NCI-H187 treated with DMSO at 0.1 percent for 48 hours (cell line): Measurements from ENCODE around the gene COL1A2.

Experiments used
- DNase-seq: peaks from one replicate; lab custom pipeline; 2025; lab: John Stamatoyannopoulos, UW

Gene COL1A2

DNA sequence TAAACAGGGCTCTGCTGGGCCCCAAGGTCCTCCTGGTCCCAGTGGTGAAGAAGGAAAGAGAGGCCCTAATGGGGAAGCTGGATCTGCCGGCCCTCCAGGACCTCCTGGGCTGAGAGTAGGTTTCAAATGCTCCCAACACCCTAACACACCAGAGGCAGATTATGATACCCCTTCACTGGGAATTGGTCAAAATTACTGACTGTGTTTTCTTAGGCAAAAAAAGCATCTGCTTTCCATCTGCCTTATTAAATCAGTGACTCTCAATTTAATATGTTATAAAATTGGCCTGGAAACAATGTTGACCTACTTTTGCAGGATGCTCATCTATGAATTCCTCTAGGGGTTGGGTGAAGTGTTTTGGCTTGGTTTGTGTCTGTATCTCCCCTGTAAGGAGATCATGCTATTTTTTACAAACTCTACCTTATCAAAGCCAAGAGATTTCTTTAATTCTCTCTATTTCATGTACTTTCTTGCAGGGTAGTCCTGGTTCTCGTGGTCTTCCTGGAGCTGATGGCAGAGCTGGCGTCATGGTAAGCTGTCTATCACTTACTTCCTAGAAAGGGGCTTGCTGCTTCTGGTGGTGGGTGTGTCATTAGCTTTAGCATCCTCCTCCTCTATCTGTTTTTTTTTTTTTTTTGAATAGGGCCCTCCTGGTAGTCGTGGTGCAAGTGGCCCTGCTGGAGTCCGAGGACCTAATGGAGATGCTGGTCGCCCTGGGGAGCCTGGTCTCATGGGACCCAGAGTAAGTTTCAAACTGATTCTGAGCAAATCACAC is 15.9 kb downstream of the COL1A2 start:
- no peak for DNase-seq

DNA sequence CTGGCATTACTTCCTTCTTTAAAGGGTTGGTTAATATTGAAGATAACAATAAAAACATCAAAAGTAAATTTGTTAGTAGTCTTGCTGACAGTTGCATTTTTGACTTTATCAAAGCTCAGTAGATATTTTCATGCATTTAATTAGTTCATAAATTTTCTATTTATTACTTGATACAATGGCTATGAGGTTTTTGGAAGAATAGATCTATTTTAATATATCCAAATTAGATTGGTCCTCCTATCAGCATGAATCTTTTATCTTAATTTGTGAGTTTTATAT is 16.4 kb downstream of the COL1A2 start:
- no peak for DNase-seq

DNA sequence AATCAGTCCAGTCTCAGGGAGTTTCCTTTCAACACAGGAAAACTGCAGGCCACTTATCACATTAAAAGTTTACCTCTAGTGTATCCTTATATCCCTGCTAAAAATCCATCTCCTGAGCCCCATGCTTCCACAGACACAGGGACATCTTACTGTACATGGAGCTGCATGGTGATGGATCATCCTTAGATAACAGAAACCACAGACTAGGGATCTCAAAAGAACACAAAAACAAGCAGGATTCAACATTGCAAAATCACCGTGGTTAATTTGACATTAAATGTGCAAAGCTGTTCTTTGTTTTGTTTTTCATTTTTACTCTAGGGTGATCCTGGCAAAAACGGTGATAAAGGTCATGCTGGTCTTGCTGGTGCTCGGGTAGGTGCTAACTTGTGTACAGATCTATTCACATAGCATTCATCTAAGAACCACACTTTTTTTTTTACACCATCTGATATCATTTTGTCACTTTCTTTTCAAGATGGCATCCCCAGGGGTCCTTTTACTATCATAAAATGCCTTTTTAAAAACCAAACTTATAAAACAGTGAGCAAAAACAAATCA is 18.1 kb downstream of the COL1A2 start:
- no peak for DNase-seq

DNA sequence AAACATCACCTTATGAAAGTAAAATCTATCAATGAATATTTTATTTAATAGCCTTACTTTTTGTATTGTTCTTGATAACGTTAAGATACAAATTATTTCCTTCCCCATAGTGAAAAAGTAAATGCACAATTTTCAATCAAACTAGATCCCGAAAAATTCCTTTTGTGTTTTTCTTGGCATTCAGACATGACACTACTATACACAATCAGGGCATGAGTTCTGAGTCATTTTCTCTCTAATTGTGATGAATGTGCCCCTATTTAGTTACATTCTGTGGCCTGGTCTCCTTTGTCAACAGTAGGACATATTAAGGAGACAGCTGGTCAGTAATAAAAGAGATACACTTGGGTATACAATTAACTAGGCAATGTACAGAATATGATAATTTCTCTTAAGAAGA is 19.8 kb downstream of the COL1A2 start:
- no peak for DNase-seq

DNA sequence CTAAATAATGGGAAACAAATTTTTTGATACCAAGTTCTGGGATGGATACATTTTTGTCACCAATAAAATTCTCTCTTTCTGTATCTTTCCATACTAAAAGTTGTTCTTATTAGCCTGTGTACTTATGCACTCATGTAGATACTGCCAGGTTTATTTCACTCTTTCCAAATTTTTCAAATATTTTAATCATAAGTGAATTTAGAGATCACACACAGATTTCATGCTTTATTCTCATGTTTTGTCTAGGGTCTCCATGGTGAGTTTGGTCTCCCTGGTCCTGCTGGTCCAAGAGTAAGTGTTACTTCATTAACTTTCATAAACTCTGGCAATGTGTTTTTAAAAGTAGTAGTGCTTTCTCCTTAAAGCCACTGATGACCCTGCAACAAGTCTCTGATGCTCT is 20.3 kb downstream of the COL1A2 start:
- DNase-seq: no peak

DNA sequence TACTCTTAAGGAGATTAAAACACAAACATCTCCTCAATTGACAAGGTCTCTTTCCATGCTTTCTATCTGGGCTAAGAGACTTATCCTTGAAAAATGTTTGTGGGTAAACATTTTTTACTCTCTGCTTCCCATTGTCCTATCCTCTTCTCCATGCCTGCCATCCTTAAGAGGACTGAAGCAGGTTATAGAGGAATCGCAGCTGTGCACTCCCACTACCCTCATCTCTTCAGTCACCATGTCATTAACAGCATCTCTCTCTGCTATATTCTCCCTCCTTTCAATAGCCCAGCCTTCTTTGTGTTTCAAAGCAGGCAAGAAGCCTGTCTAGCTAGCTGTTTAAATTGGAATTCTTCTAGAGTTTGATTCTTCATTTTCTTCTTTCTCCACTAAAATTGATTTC is 22.6 kb downstream of the COL1A2 start:
- DNase-seq: peak; percentile 92

DNA sequence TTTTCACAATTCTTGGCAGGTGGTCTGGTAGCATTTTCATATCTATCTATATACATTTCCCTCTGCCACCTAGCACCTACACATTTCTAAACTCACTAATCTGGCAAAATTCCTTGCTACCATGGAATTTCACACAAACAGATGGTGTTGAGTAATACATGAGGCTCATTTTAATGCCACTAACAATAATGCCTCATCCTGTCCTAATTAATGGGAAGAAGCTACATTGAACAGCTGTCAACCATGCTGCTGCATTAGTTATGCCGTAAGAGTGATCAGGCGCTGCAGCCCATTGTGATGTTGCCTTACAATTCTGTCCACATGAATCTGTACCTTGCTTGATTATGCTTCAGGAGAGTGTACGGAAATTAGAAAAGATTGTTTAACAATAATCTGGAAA is 23.2 kb downstream of the COL1A2 start:
- DNase-seq: no peak

DNA sequence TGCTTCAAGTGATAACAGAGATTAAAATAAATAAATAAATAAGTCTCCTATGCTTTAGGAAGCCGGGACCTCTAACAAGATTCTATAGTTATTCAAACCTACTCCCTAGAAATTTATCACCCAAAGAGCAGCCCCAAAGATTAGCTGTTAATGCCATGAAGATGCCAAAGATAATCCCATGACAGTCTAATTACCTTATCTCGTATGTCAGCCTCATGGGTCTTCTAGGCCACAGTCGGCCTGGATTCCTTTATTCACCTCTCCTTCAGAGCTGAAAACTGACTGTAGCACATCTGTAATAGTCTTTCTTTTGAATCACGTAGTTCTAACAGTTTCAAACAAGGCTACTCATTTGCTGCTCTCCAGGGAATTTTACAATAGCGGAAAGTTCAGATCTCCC is 24.2 kb downstream of the COL1A2 start:
- no peak for DNase-seq

DNA sequence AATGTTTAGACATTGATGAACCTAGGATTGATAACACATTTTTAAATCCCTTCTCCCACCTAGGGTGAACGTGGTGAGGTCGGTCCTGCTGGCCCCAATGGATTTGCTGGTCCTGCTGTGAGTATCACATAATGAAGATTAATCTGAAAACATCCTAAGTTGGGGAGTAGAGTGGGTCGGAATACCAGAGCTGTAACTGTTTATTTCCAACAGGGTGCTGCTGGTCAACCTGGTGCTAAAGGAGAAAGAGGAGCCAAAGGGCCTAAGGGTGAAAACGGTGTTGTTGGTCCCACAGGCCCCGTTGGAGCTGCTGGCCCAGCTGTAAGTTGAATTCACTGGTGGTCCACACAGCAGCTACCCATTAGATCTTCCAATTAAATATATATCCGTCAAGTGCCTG is 25.6 kb downstream of the COL1A2 start:
- DNase-seq: no peak

DNA sequence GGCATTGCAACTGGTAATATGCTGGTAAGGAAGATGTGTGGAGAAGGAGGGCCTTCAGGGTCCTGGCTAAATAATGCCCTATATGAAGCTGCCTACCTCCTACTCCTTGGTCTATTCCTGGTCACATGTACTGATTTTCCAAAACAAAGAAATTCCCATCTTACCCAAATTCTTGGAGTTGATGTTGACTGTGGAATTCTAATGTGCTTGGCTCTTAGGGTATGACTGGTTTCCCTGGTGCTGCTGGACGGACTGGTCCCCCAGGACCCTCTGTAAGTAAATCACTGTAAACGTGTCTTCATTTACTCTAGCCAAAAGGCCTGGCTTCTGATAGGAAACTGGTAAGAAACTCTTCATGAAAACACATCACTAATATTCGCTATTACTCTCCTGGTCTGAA is 27.0 kb downstream of the COL1A2 start:
- no peak for DNase-seq

DNA sequence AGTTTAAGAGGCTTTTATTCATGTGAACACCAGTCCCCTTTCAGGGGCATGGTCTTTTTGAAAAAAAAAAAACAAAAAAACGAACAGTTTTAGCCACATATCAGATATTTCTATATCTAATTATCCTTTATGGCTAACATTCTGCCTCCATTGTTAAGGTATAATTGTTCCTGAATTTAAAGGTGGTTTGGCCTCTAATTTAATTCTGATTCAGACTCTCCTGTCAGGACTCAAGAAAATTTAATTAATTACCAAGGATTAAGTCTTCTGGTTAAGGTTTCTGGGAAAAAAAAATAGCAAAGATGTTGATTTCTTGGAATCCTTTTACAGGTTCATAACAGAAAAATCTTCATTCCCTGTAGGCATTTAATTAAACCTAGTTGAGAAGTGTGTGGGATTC is 27.4 kb downstream of the COL1A2 start:
- DNase-seq: no peak

DNA sequence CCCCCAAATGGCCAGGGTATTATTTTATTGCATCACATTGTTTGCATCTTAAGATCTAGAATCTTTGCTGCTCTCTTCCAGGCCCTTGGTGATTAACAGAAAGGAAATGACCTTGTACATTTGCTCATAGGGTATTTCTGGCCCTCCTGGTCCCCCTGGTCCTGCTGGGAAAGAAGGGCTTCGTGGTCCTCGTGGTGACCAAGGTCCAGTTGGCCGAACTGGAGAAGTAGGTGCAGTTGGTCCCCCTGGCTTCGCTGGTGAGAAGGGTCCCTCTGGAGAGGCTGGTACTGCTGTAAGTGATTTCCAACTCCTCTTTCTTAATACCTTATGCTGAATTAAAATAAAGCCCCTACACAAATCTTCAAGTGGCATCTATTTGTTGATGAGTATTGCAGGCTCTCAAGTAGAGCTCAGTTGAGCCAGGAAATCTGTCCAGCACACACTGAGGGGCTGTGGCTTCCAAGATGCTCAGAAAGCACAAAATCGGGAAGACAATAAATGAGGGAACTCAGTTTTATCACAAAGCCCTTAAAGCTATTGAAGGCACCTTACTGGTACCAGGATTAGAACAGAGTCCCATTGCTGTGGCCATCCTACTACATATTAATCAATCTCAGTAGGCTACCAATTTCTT is 28.2 kb downstream of the COL1A2 start:
- DNase-seq: no peak

DNA sequence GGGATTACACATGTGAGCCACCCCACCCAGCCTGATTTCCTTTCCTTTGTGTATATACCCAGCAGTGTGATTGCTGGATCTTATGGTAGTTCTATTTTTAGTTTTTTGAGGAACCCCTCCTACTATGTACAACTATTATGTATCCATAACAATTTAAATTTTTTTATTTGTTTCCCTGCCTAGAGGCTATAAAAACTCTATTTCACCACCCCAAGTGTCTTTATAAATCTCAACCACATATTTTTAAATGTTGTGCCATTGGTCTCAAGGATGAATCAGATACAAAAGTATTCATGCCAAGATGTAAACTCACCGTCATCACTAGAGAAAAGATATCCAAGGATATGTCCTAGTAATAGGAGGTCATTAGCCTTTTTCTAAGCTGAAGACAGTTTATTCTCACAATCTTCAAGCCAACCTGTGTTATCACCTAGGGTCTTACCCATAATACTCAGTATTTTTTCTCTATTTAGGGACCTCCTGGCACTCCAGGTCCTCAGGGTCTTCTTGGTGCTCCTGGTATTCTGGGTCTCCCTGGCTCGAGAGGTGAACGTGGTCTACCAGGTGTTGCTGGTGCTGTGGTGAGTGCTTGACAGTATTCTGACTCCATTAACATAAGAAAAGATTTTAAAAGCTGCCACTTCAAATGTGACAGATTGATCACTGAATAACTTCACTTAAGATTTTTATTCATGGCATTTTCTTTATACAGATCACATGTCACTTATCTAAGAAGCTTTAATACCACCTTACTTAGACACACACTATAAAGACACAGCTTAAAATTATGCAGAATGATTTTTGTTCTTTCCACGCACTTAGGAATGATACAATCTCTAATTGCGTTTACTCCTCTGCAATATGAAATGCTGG is 29.4 kb downstream of the COL1A2 start:
- DNase-seq: peak; percentile 44

DNA sequence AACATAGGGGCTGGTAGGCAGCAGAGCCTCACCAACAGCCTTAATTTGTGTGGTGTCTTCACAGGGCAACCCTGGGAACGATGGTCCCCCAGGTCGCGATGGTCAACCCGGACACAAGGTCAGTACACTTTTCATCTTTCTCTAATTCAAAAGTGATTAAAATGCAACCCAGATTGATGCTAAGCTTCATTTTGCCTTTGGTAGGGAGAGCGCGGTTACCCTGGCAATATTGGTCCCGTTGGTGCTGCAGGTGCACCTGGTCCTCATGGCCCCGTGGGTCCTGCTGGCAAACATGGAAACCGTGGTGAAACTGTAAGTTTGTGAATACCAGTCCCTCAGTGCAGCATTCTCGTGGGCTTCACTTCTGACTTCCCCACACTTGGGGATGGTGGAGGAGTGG is 30.9 kb downstream of the COL1A2 start:
- DNase-seq: no peak

DNA sequence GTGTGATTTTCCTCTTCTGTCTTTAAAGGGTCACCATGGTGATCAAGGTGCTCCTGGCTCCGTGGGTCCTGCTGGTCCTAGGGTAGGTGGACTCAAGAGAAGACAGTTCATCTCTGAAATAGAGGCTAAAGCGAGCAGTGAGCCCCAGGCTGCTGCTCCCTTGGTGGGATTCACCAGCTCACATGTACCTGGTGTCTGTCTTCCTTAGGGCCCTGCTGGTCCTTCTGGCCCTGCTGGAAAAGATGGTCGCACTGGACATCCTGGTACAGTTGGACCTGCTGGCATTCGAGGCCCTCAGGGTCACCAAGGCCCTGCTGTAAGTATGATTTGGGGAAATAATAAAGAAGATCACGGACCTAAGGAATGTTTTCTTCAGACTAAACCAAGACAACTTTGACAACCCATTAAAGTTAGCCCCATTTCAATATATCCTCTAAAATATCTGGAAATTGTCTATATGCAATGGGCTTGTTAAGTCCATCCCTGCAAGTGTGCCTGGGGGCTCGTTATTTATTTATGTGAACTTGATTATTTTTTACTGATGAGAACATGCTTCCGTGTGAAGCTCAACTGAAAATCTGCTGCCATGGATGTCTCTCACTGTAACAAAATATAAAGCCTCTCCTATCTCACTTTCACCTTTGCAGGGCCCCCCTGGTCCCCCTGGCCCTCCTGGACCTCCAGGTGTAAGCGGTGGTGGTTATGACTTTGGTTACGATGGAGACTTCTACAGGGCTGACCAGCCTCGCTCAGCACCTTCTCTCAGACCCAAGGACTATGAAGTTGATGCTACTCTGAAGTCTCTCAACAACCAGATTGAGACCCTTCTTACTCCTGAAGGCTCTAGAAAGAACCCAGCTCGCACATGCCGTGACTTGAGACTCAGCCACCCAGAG is 32.5 kb downstream of the COL1A2 start:
- no peak for DNase-seq

DNA sequence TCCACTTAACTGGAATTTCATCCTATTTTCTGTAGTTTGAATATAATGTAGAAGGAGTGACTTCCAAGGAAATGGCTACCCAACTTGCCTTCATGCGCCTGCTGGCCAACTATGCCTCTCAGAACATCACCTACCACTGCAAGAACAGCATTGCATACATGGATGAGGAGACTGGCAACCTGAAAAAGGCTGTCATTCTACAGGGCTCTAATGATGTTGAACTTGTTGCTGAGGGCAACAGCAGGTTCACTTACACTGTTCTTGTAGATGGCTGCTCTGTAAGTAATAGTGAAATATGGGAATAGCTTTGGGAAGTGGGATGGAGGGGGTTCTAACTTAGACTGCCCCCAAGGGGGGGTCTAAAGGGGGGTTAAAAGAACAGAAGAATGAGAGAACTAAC is 34.5 kb downstream of the COL1A2 start:
- no peak for DNase-seq

DNA sequence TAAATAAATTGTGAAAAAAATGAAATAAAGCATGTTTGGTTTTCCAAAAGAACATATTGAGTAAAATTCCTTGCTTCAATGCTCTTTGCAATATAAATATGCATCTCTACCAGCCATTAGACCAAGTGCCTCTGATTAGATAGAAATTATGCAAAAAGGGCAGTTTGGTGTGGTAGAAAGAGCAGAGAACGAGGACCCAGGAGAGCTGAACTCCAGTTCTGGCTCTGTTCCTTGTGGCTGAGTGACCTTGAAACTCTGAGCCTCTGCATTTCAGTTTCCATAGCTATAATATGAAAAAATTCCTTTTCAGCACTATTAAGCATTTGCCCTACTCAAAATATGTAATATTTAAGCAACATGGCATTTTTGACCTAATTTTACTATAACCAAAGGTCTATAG is 36.5 kb downstream of the COL1A2 start:
- DNase-seq: no peak

DNA sequence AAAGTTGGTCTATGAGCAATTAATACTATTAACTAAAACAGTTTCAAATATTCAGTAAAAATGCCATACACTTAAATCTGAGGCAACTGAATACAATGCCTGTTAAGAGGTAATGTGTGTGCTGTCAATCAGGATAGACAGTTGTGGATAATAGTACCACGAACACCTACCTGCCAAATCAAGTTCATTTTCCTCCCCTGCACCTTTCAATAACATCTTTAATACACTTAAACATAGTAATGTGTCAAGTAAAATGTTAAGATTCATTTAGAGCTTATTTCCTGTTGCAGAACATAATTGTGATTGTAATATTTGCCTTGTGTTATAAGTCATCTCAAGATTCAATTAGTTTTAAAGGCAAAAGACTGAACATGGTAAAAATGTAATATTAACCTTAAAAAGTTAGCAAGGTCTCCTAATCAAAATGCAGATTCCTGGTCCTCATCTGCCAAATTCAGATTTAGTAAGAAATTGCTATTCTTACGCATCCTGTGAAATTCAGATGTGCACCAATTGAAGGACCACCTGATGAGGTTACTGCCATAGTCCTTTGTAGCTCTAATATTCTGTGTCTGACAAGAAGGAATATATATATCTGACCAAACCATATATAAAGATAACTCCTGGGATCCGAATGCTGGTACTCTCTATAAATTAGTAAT is 37.1 kb downstream of the COL1A2 start:
- no peak for DNase-seq

DNA sequence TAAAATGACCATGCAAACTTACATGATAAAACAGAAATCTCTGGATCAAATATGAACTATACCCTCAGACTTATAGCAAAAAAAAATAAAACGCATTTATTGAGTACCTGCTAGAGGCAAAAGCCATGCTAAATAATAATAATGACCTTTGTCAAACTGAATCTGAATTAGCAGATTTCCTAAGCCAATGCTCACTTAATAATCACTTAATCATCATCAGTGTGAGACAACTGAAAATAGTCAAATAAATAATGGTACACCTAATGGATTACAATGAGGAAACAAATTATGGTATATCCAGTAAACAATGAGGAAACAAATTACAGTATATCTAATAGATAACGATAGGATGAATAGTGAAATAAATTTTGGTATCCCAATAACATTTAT is 37.6 kb downstream of the COL1A2 start:
- DNase-seq: no peak

DNA sequence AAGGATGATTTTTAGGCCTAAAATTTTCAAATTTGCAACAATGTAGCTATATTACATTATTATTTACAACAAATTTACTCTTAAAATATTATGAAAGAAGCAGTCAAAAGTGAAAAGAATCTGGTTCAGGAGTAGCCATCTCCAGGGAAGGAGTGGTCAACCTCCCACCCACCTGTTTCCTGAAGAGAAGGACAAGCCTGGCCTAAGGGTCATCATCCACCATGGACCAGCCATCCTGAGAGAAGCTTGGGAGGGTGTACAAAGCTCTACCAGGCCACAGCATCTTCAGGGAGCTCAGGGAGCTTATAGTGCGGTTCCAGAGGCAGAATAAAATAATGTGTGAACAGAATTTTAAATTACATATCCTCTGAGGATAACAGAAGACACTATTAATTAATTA is 38.1 kb downstream of the COL1A2 start:
- DNase-seq: no peak

DNA sequence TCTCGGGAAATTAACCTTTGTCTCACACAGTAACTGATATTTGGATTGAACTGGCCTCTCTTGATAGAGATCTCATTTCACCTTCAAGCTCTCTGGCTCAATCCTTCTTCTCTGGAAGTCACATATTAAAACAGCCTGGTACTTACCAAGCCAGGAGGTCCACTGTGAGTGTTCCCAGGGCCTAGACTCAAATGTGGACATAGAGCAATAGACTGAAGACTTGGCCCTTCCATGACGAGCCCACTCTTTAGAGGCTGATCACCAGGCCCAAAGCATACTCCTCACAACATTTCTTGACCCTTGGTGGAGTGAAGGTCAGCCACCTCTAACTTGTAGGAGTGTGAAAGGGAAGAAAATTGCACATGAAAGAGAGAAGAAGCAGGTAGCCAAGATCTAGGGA is 38.5 kb downstream of the COL1A2 start:
- no peak for DNase-seq
